GM11168 (cell line): ENCODE measurements around the gene COX4I2.

Source experiments
- in situ Hi-C: fragments of 300-500 bp; cut with MboI; formaldehyde crosslinking; loops from one replicate; pipeline ENCODE4 v1.12.0; 2022; ENCODE audit warnings: low sequenced_read_pairs; ENCODE audit not compliant: unreplicated experiment

Gene COX4I2

GRCh38 chr20:31690124-31690666 lies 52.5 kb downstream of the COX4I2 start:
- in situ Hi-C loops: no loop called here

- in situ Hi-C loops: no loop called here
Measured at GRCh38 chr20:31691646-31692275, 54.0 kb downstream of the COX4I2 start.

- in situ Hi-C loops: no loop called here
Measured at GRCh38 chr20:31693402-31693801, 55.7 kb downstream of the COX4I2 start.

- in situ Hi-C loops: no loop called here
Measured at GRCh38 chr20:31693987-31694661, 56.4 kb downstream of the COX4I2 start.
